ENCODE measurements around the gene GK2.

Gene GK2

GRCh38 chr4:79381161-79381560 lies 26.9 kb downstream of the GK2 start:
- DNase-seq: no peak

GRCh38 chr4:79370026-79370425 lies 38.0 kb downstream of the GK2 start:
- DNase-seq: no peak

- DNase-seq: no peak
Observed at GRCh38 chr4:79367096-79367495, 40.9 kb downstream of the GK2 start.

- DNase-seq: no peak
Observed at GRCh38 chr4:79366422-79366821, 41.6 kb downstream of the GK2 start.

GRCh38 chr4:79364061-79364460 lies 44.0 kb downstream of the GK2 start:
- DNase-seq: no peak

GRCh38 chr4:79362626-79363025 lies 45.4 kb downstream of the GK2 start:
- no peak for DNase-seq

GRCh38 chr4:79360006-79360405 lies 48.0 kb downstream of the GK2 start:
- DNase-seq: no peak

- no peak for DNase-seq
Observed at GRCh38 chr4:79358438-79358837, 49.6 kb downstream of the GK2 start.

GRCh38 chr4:79357365-79357764 lies 50.7 kb downstream of the GK2 start:
- DNase-seq: no peak

Data from NCI-H226 (cell line).